GM19438 (cell line): ENCODE data around the gene ZFP92.

Source experiments
- ATAC-seq: cut with Tn5 transposase; IDR thresholded peaks from one replicate; pipeline ENCODE4 v1.9.1; 2021; ENCODE audit warnings: low read depth; ENCODE audit not compliant: unreplicated experiment

ZFP92 gene

DNA sequence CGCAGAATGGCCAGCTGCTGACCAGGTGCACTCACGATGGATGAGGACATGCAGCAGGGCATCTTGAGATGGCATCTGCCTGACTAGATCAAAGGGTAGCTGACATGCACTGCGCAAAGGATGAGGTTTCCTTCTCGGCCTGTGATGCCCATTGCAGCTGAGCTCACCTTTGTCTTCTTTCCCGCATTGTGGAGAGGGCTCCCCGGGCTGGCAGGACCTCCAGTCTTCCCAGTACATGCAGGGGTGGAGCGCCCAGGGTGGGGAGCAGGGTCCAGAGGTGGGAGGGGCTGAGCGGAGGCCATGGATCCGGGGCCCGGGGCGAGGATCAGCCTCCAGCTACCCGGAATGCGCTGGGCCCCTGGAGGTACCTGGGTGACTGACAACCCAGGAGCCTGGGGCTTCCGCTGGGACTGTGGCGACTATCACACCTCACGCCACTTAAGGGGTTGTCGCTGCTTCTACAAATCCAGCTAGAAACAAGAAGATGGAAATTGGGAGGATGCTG is 22.6 kb downstream of the ZFP92 start:
- no peak for ATAC-seq

DNA sequence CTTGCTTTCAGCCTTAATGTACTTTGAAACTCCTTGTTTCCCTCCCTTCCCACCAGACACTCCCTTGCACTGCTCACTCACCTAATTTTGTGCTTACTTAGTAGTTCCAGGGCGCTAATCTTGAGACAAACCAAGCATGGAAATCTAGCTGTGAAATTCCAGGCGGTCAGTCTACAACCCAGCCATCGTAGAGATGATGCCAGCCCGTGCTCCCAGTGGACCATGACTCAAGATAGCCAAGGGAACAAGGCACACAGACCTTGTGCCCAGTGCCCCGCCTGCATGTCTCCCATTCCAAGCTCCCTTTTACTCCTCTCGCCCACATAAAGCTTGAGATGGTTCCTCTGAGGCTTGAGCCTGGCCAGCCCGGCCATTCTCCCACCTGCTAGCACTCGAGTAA is 23.5 kb downstream of the ZFP92 start:
- ATAC-seq: no peak

DNA sequence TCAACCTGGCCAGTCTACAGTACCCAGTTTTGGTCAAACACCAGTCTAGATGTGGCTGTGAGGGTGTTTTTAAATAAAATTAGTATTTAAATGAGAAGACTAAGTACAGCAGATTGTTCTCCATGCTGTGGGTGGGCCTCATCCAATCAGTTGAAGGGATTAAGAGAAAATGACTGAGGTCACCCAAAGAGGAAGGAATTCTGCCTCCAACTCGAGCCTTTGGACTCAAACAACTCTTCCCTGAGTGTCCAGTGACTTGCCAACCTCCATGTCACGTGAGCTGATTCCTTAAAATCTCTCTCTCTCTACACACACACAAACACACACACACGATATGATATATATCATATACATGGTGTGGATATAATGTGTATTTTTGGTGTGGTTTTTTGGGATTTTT is 24.6 kb downstream of the ZFP92 start:
- no peak for ATAC-seq

DNA sequence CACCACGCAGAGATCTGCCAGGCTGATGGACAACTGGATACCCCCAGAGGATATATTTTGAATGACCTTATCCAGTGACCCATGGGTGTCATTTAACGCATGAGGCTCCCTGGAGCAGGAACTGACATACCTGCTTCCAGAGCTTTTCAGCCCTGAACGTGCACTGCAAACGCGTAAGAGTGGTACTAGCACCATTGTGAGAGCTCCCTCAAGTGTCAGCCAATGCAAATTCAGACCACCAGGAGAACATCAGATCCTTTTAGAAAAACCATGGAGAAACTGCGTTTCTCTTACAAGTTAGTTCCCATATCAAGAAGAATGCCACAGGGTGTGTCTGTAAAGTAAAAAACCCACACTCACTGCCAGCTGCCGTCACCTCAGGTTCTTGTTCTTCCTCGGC is 27.3 kb downstream of the ZFP92 start:
- no peak for ATAC-seq

DNA sequence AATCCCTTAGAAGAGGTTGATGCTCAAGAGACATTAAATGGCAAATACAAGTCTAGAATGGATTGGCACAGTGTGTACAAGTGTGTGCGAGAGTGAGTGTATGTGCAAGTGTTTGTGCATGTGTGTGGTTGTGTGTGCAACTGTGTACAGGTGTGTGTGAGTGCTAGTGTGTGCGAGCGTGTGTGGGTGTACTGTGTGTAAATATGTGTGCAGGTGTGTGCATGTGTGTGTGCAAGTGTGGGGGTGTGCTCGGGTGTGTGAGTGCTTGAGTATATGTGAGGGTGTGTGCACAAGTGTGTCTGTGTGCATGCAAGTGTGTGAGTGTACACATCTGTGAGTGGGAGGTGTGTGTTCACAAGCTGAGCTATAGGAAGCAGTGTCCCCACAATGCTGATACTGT is 28.7 kb downstream of the ZFP92 start:
- no peak for ATAC-seq

DNA sequence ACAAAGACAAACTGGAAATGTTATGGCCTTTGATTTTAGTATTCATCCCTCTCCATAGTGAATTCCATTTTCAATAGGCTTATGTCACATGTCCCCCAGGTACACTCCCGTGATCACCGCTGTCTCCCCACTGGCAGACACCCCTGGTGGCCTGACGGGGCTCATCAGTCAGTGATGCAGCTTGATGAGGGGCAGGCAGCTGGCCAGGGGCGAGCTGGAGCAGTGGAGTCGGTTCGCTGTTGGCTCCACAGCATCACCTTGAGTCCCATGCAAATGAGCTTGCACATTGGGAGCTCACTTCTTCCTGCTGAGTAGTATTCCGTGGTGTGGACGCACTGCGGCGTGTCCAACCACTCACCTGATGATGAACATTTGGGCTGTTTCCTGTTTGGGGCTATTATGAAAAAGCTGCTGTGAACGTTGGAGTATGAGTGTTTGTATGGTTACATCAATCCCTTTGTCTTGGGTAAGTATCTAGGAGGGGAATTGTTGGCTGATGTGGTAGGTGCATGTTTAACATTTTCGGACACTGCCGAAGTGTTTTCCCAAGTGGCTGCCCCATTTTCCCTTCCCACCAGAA is 29.4 kb downstream of the ZFP92 start:
- ATAC-seq: no peak

DNA sequence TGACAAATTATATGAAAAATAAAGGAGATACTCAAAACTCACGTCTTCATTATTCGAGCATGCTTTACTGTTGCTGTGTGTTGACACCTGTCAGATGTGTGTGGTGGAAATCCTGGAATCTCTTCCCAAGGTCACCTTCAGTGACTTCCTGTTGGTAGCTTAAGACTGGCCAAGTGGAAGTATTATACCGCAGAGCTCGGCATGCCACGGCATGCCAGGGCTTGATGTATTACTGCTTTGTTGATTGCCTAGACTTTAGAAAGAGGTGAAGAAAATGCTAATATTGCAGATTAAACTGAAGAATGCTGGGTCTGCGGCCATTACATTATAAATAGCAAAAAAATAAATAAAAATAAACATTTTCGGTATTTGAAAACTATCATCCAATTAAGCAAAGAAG is 30.0 kb downstream of the ZFP92 start:
- ATAC-seq: no peak

DNA sequence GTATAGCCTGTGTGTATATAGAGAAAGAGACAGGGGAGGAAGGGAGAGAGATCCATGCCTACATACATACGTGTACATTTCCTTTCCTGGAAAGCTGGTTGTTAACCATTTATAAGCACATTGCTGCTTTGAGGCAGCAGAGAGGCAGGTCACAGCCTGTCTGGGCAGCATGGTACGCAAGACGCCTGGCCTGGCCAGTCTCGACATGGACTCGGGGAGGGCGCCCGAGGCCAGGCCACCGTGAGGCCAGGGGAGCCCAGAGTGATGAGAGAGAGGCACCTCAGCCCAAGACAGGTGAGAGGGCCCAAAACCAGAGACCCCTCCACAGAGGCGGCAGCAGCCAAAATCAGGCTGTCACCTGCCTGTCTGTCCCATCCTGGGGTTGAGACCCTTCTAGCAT is 30.7 kb downstream of the ZFP92 start:
- no peak for ATAC-seq

DNA sequence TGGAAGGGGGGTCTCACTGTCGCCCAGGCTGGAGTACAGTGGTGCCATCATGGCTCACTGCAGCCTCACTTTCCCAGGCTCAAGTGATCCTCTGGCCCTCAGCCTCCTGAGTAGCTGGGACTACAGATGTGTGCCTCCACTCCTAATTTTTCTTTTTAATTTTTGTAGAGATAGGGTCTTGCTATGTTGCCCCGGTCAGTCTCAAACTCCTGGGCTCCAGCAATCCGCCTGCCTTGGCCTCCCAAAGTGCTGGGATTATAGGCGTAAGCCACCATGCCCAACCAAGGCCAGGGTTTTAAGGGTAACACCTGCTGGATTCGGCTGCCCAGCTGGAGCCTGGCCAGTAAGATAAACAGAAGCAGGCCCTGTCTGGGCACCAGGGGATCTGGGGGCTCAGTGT is 31.2 kb downstream of the ZFP92 start:
- ATAC-seq: no peak

DNA sequence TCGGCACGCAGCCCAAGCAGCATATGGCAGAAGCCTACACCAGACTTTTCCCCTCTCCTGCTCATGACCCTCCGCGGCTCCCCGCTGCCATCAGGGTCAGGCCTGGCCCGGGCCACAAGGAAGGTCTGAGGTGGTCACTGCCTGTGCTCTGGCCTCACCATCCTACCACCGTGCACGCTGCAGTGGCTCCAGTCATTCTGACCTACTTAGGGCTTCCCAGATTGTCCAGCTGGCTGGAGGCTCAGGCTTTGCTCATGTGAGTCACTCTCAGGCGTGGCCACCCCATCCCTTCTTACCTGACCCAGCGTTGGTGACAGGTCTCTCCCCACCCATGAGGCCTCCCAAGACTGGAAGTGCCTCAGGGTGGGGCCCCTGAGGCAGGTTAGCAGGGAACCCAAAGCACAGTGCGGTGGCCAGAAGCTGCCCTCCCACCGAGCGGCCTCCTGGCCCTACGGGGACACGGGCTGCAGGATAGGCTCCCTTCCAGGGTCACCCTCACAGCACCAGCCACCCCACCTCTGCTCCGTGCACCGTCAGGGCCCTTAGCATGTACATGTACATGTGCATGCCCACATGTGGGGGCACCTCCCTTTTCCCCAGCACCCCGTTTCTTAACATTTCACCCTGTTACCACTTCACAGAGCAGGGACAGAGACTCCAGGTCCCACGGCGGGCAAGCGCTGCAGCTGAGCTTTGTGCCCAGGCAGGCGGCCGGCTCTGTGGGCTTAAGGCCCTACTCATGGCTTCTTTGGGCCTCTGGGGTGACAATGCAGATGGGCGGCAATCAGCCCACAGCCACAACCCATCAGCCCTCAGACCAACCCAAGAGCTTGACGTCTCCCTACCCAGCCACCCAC is 32.4 kb downstream of the ZFP92 start:
- no peak for ATAC-seq

DNA sequence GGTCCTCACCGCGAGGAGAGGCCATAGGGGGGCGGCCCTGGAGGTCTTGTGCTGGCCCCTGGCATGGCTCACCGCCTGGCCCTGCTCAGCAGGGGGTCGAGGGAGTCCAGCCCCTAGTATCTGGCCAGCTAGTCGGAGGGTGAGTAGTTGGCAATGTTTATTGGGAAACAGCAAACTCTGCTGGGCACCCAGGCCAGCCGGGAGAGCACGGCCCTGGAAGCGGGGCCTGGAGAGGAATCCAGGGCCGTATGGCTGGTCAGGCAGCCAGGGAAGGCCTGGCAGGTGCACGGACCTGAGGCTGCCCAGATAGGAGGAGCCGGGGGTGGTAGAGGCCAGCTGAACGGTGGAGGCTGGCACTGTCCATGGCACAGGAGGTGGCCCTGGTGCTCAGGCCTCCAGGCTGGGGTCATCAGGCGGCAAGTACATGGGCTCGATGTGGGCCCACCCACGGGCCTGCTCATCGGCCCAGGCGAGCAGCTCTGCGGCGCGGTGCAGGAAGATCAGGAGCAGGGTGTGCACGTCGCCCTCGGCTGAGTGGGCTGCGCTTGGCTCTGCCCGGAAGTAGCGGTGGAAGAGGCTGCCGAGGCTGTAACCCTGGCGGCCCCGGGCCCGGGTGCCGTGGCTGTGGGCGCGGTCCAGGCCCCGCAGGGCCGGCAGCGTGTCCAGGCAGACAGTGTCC is 33.2 kb downstream of the ZFP92 start:
- no peak for ATAC-seq

DNA sequence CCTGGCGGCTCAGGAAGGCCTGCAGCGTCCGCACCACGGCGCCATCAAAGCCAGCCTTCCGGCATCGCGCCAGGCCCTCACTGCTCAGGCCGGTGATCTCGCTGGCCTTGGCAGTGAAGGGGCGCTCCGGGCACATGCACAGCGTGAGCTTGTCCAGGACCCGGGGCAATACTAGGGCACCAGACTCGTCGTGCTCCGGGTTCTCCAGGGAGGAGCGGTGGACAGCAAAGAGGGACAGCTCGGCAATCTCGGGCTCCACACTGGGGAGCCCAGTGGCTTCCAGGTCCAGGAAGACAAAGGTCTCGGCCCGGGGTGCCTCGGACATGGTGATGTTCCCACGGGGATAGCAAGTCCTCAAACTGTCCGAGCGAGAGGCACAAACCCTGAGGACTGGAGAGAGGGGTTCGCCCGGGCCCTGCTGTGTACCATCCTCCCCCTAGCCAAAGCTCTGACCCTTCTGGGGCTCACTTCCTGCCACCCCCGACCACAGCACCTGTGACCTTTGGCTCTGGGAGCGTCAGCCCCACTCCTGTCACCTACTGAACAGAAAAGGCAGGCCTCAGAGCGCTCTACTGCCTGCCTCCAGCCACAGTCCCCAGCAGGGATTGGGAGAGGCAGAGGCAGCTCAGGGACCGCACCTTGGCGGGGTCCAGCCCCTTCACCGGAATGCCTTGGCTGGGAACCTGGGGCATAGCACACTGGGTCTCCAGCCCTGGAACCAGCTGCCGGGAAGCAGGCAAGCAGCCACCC is 34.0 kb downstream of the ZFP92 start:
- ATAC-seq: no peak

DNA sequence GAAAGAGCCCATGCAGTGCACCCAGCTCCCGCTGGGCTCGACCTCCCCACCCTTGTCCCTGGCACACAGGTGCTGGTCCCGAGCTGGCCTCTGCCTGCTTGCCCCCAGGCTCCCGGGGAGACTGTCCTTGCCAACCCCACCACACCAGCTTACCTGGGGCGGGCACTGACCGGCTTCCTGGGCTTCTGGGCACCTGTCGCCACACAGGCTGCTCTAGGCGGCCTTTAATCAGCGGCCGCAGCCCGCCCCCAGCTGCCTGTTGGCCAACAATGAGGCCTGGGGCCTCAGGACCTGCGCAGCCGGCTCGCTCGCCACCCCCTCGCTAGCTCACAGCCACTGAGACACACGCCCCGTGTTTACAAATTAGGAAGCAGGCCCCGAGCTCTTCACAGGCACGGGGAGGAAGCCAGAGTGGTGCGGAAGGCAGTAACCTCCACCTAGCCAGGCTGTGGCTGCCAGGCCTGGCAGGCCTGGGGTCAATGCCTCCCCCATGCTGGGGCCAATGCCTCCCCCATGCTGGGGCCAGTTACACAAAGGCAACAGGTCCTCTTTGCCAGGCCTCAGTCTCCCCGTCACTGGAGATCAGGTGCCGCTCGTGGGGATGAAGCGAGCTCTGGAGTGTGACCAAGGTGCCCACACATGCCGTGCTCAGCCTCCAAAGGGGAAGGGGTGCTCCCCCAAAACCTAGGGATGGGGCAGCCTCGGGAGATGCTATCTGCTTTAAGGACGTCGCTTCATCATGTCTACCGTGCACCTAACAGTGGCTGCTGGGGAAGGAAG is 34.8 kb downstream of the ZFP92 start, which contains the start of gene TREX2:
Gene TREX2 (minus strand): TSS at position 201 of the 780 bp plus-strand sequence. CDS start 626 bp downstream, outside the sequence.
- no peak for ATAC-seq

DNA sequence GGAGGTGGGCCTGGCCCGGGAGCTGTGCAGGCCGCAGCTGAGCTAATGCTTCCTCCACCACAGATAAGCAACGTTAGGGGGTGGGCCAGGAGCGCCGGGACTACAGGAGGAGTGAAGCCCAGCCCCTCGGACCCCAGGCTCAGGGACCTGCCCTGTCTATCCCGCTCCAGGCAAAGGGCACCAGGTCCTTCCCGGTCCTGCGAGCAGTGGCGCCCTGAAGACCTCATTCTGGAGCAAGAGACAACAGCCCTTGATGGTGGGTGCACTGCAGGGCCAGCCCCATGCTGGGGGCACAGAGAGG is 35.3 kb downstream of the ZFP92 start:
- no peak for ATAC-seq

DNA sequence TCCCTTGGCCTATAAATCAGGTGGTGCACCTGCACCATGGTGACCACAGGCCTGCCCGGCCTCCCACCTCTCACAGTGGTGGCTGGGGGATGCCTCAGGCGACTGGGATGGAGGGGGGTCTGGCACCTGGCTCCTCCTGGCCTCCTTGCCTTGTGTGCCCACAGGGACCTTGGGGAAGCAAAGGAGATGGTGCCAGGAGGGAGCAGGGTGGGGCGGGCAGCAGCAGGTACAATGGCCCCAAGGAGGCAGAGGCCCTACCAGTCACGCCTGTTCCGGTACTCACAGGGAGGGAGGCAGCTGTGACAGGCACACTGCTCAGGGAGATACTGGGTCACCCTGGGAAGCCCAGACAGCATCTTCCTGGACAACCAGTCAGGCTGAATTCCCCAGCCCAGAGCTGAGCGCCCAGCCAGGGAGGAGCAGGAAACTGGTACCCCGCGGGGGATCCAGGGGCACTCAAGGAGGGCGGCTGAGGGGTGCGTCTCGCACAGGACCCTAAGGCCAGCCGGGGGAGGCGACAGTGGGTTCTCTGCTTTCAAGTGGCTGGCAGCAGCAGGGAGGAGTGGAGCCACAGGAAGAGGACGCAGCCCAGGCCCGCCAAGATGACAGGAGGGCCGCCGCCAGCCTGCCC is 35.8 kb downstream of the ZFP92 start:
- no peak for ATAC-seq

DNA sequence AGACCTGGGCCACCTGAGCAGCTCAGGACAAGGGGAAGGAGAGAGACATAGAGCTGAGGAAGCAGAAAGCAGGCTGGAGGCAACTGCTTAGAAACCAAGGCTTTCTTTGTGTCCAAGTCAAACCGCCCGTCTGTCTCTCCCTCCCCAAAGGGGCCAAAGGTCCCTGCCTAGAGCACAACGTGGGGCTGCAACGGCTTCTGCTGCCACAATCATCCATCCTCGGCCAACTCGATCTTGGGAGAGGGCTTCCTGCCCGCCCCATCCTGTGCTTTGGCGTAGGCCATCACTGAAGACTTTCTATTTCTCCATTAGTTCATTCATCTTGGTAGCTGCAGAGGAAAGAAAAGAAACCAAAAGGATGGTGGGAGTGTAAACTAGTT is 36.3 kb downstream of the ZFP92 start:
- ATAC-seq: no peak

DNA sequence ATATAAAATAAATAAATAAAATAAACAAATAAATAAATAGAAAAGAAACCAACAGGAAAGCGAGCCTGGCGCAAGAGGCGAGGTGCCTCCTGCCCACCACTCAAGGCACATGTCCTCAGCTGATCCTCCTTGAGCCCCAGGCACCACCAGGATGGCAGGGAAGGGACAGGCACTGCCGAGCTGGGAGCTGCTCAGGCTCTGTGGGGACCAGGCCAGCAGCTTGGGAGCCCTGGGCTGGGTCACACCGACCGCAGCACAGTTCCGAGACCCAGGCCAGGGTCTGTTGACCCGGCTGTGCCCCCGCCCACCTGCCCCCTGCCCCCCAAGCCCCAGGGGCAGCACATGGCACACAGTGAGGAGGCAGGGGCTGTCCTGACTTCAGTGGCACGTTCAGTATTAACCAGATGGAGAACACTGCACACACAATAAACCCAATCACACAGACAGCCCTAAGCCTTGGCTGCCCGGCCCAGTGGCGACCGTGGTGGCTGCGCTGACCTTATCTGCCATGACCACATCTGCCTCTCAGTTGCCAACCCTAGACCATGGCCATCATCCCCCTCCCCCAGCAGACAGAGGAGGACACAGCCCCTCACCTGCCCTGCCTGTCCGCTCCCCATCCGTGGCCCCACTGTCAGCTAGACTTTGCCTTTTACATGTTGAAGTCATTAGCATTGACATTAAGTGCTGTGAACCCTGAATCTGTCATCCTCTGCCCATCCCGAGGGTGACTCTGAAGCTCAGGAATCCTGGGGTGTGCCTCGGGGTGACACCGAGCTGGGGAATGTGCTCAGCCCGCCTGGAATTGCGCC is 37.5 kb downstream of the ZFP92 start:
- no peak for ATAC-seq

DNA sequence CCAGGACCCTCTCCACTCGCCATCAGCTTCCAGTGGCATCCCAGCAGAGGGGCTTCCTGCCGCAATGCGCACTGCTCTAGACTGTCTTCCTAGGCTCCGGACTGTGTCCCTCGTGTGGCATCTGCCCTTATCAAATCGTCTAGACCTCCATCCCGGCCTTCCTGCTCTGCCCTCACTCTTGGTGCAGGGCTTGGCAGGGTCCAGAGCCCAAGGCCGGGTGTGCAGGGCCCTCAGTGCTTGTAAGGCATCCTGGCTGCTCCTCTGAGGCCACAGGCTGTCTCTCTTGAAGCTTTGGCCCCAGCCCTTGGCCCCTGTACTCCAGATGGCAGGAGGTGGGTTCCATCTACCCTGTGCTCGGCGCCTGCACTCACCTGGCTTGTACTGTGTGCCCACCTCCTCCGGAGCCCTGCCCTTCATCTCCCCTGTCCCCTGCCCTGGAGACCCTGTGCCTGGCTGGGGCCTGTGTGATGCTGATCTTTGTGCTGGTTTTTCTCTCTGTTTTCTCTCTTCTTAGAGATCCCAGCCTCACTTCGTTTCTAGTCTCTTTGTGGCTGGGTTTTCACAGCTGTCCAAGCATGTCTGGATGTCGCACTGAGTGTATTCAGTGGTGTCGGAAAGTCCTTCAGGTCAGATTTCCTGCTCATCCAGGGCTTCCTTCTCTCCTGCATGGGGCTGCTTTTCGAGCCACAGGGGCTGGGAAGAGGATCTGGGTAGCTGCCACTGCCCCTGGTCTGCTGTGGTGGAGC is 38.3 kb downstream of the ZFP92 start:
- ATAC-seq: no peak
